SK-N-SH treated with all-trans-retinoic acid at 6 μM for 48 hours (cell line): Measurements from ENCODE around the gene P2RX5.

Experiments used
- PATZ1 ChIP-seq: fragments of 250-450 bp; sonication (Bioruptor Pico); IDR thresholded peaks from 2 replicates; pipeline ENCODE4 v1.8.0; 2020; ENCODE audit warnings: mild to moderate bottlenecking, moderate library complexity, borderline replicate concordance
- RARB ChIP-seq: fragments of 250-450 bp; sonication (Bioruptor Pico); IDR thresholded peaks from 2 replicates; pipeline ENCODE4 v1.8.0; 2021; ENCODE audit warnings: mild to moderate bottlenecking, moderate library complexity
- ZC3H10 ChIP-seq: fragments of 250-450 bp; sonication (Bioruptor Pico); IDR thresholded peaks from 2 replicates; pipeline ENCODE4 v1.5.1; 2021; ENCODE audit warnings: mild to moderate bottlenecking, moderate library complexity

- TF ChIP-seq PATZ1 (CRISPR knock-in tag) (no peak), RARB (CRISPR knock-in tag) (no peak), ZC3H10 (CRISPR knock-in tag) (no peak)
Measured at GRCh38 chr17:3657588-3657869, 38.4 kb downstream of the P2RX5 start.
